PFSK-1 (cell line): ENCODE measurements around the gene GAL3ST2.

Source experiments
- FOXP2 ChIP-seq: optimal IDR thresholded peaks from 2 replicates; pipeline ENCODE3; 2011; ENCODE audit warnings: borderline replicate concordance, control low read depth, inconsistent platforms; ENCODE audit not compliant: insufficient read depth; ENCODE audit errors: extremely low read length, extremely low read depth
- POLR2AphosphoS5 ChIP-seq: IDR thresholded peaks from 2 replicates; pipeline ENCODE4 v1.6.1; 2012; ENCODE audit warnings: low read depth, mild to moderate bottlenecking, control low read depth, low read length, moderate library complexity
- REST ChIP-seq, 2 experiments: IDR thresholded peaks; 2 replicates each; pipeline versions ENCODE4 v1.6.1 to v1.8.0; 2011 to 2012; ENCODE audit warnings: low read depth in 2 of 2, low read length in 2 of 2, control low read depth in 1 of 2, inconsistent platforms in 1 of 2, mild to moderate bottlenecking in 1 of 2, moderate library complexity in 1 of 2; ENCODE audit not compliant: insufficient read depth in 1 of 2
- SIN3A ChIP-seq: IDR thresholded peaks from 2 replicates; pipeline ENCODE4 v1.6.1; 2012; ENCODE audit warnings: mild to moderate bottlenecking, low read length, moderate library complexity, borderline replicate concordance; ENCODE audit not compliant: insufficient read depth
- TAF1 ChIP-seq: IDR thresholded peaks from 2 replicates; pipeline ENCODE4 v1.6.1; 2012; ENCODE audit warnings: low read length, control low read depth, borderline replicate concordance; ENCODE audit not compliant: insufficient read depth

Gene GAL3ST2

GRCh38 chr2:241755166-241755565 lies 21.5 kb upstream of the GAL3ST2 start:
- TF ChIP-seq TAF1, result no peak
- no peak for TF ChIP-seq REST (IDR thresholded peaks at IDR 0.05; ENCODE audit: insufficient read depth in 1 of 2, low read depth in 2 of 2, low read length in 2 of 2)
- TF ChIP-seq SIN3A, result no peak
- TF ChIP-seq POLR2AphosphoS5, result no peak
- no peak for TF ChIP-seq FOXP2

GRCh38 chr2:241755777-241756176 lies 20.8 kb upstream of the GAL3ST2 start:
- TF ChIP-seq TAF1, result no peak
- TF ChIP-seq POLR2AphosphoS5, result no peak
- no peak for TF ChIP-seq SIN3A
- no peak for TF ChIP-seq REST (IDR thresholded peaks at IDR 0.05; ENCODE audit: insufficient read depth in 1 of 2, low read depth in 2 of 2, low read length in 2 of 2)
- no peak for TF ChIP-seq FOXP2

- no peak for TF ChIP-seq REST (IDR thresholded peaks at IDR 0.05; ENCODE audit: insufficient read depth in 1 of 2, low read depth in 2 of 2, low read length in 2 of 2)
- TF ChIP-seq FOXP2, result no peak
- TF ChIP-seq SIN3A, result no peak
Observed at GRCh38 chr2:241759067-241759807, 17.4 kb upstream of the GAL3ST2 start.

GRCh38 chr2:241760301-241760771 lies 16.3 kb upstream of the GAL3ST2 start:
- TF ChIP-seq TAF1, result no peak
- no peak for TF ChIP-seq POLR2AphosphoS5

- TF ChIP-seq FOXP2 (peak; percentile 26), POLR2AphosphoS5 (no peak)
Observed at GRCh38 chr2:241762321-241762932, 14.2 kb upstream of the GAL3ST2 start.

GRCh38 chr2:241762933-241763369 lies 13.7 kb upstream of the GAL3ST2 start:
- TF ChIP-seq REST (IDR thresholded peaks at IDR 0.05; ENCODE audit: insufficient read depth in 1 of 2, low read depth in 2 of 2, low read length in 2 of 2) (no peak), TAF1 (no peak), SIN3A (no peak), FOXP2 (no peak), POLR2AphosphoS5 (no peak)
